H9 (cell line): ENCODE data around the gene PIAS4. TPM values are rescaled to one million over a fixed set of nuclear protein-coding genes. Genes with fewer than 3 reads are reported as not detected.

ENCODE experiments used
- DNase-seq: peaks from one replicate; pipeline ENCODE4 v3.0.0-alpha.2; 2017
- H2AFZ ChIP-seq: one replicate; pipeline ENCODE4 v1.6.1; 2013; ENCODE audit warnings: mild to moderate bottlenecking, low read length, control low read depth, moderate library complexity
- H2AK5ac ChIP-seq: 2 replicates; pipeline ENCODE4 v1.6.1; 2013; ENCODE audit warnings: low read length, control low read depth, mixed read lengths; ENCODE audit not compliant: insufficient read length
- H2BK120ac ChIP-seq: one replicate; pipeline ENCODE4 v1.6.1; 2013; ENCODE audit warnings: low read depth, mild to moderate bottlenecking, low read length, control low read depth, inconsistent platforms; ENCODE audit not compliant: poor library complexity, severe bottlenecking
- H2BK12ac ChIP-seq: 2 replicates; pipeline ENCODE4 v1.6.1; 2013; ENCODE audit warnings: low read length, control low read depth, mixed read lengths, low read depth; ENCODE audit not compliant: insufficient read length
- H2BK15ac ChIP-seq: 2 replicates; pipeline ENCODE4 v1.6.1; 2013; ENCODE audit warnings: low read depth, low read length, control low read depth
- H2BK20ac ChIP-seq: one replicate; pipeline ENCODE4 v1.6.1; 2013; ENCODE audit warnings: low read depth, mild to moderate bottlenecking, low read length, control low read depth, inconsistent platforms; ENCODE audit not compliant: poor library complexity, severe bottlenecking
- H2BK5ac ChIP-seq: 2 replicates; pipeline ENCODE4 v1.6.1; 2013; ENCODE audit warnings: low read length, control low read depth, mixed read lengths; ENCODE audit not compliant: insufficient read length
- H3K14ac ChIP-seq: 2 replicates; pipeline ENCODE4 v1.6.1; 2013; ENCODE audit warnings: low read length, control low read depth; ENCODE audit not compliant: insufficient read depth
- H3K18ac ChIP-seq: 2 replicates; pipeline ENCODE4 v1.6.1; 2013; ENCODE audit warnings: low read depth, mild to moderate bottlenecking, mixed read lengths, low read length, control low read depth; ENCODE audit not compliant: insufficient read length
- H3K23ac ChIP-seq: 2 replicates; pipeline ENCODE4 v1.6.1; 2013; ENCODE audit warnings: low read length, control low read depth, mixed read lengths, low read depth; ENCODE audit not compliant: insufficient read length
- H3K23me2 ChIP-seq: 2 replicates; pipeline ENCODE4 v1.6.1; 2013; ENCODE audit warnings: low read depth, mild to moderate bottlenecking, mixed read lengths, low read length, control low read depth; ENCODE audit not compliant: insufficient read length, poor library complexity, severe bottlenecking
- H3K27ac ChIP-seq: 2 replicates; pipeline ENCODE4 v1.5.1; 2013; ENCODE audit warnings: low read length, control low read depth, mixed read lengths, low read depth; ENCODE audit not compliant: insufficient read length
- H3K27me3 ChIP-seq: 2 replicates; pipeline ENCODE4 v1.6.1; 2013; ENCODE audit warnings: low read length, control low read depth, inconsistent platforms; ENCODE audit not compliant: insufficient read depth
- H3K4ac ChIP-seq: 2 replicates; pipeline ENCODE4 v1.6.1; 2013; ENCODE audit warnings: low read depth, mild to moderate bottlenecking, control low read depth, inconsistent platforms, low read length, moderate library complexity
- H3K4me1 ChIP-seq: 2 replicates; pipeline ENCODE4 v1.6.1; 2013; ENCODE audit warnings: low read length, control low read depth, inconsistent platforms; ENCODE audit not compliant: insufficient read depth
- H3K4me2 ChIP-seq: 2 replicates; pipeline ENCODE4 v1.6.1; 2013; ENCODE audit warnings: low read length, control low read depth, mixed read lengths; ENCODE audit not compliant: insufficient read length, insufficient read depth
- H3K56ac ChIP-seq: 2 replicates; pipeline ENCODE4 v1.6.1; 2013; ENCODE audit warnings: low read depth, mild to moderate bottlenecking, mixed read lengths, low read length, control low read depth; ENCODE audit not compliant: insufficient read length
- H3K79me1 ChIP-seq: 2 replicates; pipeline ENCODE4 v1.6.1; 2013; ENCODE audit warnings: low read depth, mild to moderate bottlenecking, moderate library complexity, low read length, control low read depth, inconsistent platforms; ENCODE audit not compliant: insufficient read depth, poor library complexity, severe bottlenecking
- H3K79me2 ChIP-seq: 2 replicates; pipeline ENCODE4 v1.6.1; 2013; ENCODE audit warnings: low read length, control low read depth, inconsistent platforms; ENCODE audit not compliant: insufficient read depth
- H3K9ac ChIP-seq: 2 replicates; pipeline ENCODE4 v1.6.1; 2013; ENCODE audit warnings: low read length, control low read depth, mixed read lengths; ENCODE audit not compliant: insufficient read length; ENCODE audit errors: extremely low read depth
- H3K9me3 ChIP-seq: one replicate; pipeline ENCODE4 v1.6.1; 2013; ENCODE audit warnings: low read depth, low read length, inconsistent platforms; ENCODE audit not compliant: control insufficient read depth
- H3T11ph ChIP-seq: one replicate; pipeline ENCODE4 v1.6.1; 2013; ENCODE audit warnings: mild to moderate bottlenecking, low read length, control low read depth, inconsistent platforms
- H4K20me1 ChIP-seq: one replicate; pipeline ENCODE4 v1.6.1; 2013; ENCODE audit not compliant: control insufficient read depth, insufficient read length, insufficient read depth
- H4K5ac ChIP-seq: 2 replicates; pipeline ENCODE4 v1.6.1; 2013; ENCODE audit warnings: low read depth, mild to moderate bottlenecking, mixed read lengths, low read length, control low read depth; ENCODE audit not compliant: insufficient read length
- H4K8ac ChIP-seq: replicated peaks from 2 replicates; pipeline ENCODE4 v1.6.1; 2013; ENCODE audit warnings: low read length, control low read depth, mixed read lengths, low read depth; ENCODE audit not compliant: insufficient read length
- H4K91ac ChIP-seq: 2 replicates; pipeline ENCODE4 v1.6.1; 2013; ENCODE audit warnings: low read depth, mild to moderate bottlenecking, moderate library complexity, mixed read lengths, low read length, control low read depth; ENCODE audit not compliant: insufficient read length
- H3K27ac Mint-ChIP-seq, 3 experiments: 2 replicates in 2 of 3; 3 replicates in 1 of 3; pipeline ENCODE4 v1.8.0; 2020 to 2021; ENCODE audit warnings: mixed read lengths in 3 of 3, mild to moderate bottlenecking in 1 of 3, moderate library complexity in 1 of 3
- H3K27me3 Mint-ChIP-seq: 2 replicates; pipeline ENCODE4 v1.8.0; 2021; ENCODE audit warnings: low read depth, mild to moderate bottlenecking, moderate library complexity, mixed read lengths
- H3K36me3 Mint-ChIP-seq, 3 experiments: 2 replicates in 2 of 3; 3 replicates in 1 of 3; pipeline ENCODE4 v1.8.0; 2020 to 2021; ENCODE audit warnings: low read depth in 3 of 3, mixed read lengths in 3 of 3; ENCODE audit not compliant: insufficient read depth in 1 of 3
- H3K4me1 Mint-ChIP-seq, 2 experiments: 2 replicates each; pipeline ENCODE4 v1.8.0; 2020; ENCODE audit warnings: mixed read lengths in 2 of 2
- H3K4me3 Mint-ChIP-seq, 2 experiments: 2 replicates in 1 of 2; 3 replicates in 1 of 2; pipeline ENCODE4 v1.8.0; 2020 to 2021; ENCODE audit warnings: mild to moderate bottlenecking in 2 of 2, mixed read lengths in 2 of 2, moderate library complexity in 1 of 2
- H3K9me3 Mint-ChIP-seq, 2 experiments: 2 replicates in 1 of 2; 3 replicates in 1 of 2; pipeline ENCODE4 v1.8.0; 2020; ENCODE audit warnings: mild to moderate bottlenecking in 2 of 2, mixed read lengths in 2 of 2, moderate library complexity in 1 of 2
- CTCF ChIP-seq: fragments of 200-600 bp; sonication (generic); conservative IDR thresholded peaks from 3 replicates; pipeline ENCODE4 v1.8.0; 2021; ENCODE audit warnings: antibody characterized with exemption, mild to moderate bottlenecking
- WGBS: extraction: QIAGEN DNeasy Blood & Tissue Kit; methylation state at CpG from one replicate; pipeline ENCODE4 v1.1.7; 2013; ENCODE audit warnings: missing lambda C conversion rate, low lambda C conversion rate, mixed read lengths; ENCODE audit not compliant: insufficient read length; ENCODE audit errors: extremely low coverage; 5-methylcytosine and 5-hydroxymethylcytosine counted together
- total RNA-seq: library from RNA; stranded (reverse); gene quantifications from 2 replicates; pipeline ENCODE4 v1.2.1, GENCODE V29; 2021

PIAS4 gene
- total RNA-seq, 1 experiment from 2014 or later: 52.0 TPM

- H3K4me1 ChIP-seq: peaks cover 5% of the 10 kb centered on the region; the same call in 1 of the 2 replicates
- peak overlapping the region in 1 of 2 experiments; percentile 54; a peak in 2 of 5 replicates for H3K4me3 Mint-ChIP-seq
- no peak overlapping the region for H4K91ac ChIP-seq
- no peak for DNase-seq
- no peak overlapping the region for H2AK5ac ChIP-seq
- H2BK20ac ChIP-seq: no peak overlapping the region
- H3K23ac ChIP-seq: no peak overlapping the region
- H3K27ac Mint-ChIP-seq: no peak overlapping the region; a peak in 1 of 7 replicates
- H4K5ac ChIP-seq: no peak overlapping the region
- H3K27ac ChIP-seq: no peak overlapping the region
- H3K23me2 ChIP-seq: peaks cover 4% of the 10 kb centered on the region
- no peak overlapping the region for H3K4ac ChIP-seq
- H2BK12ac ChIP-seq: no peak overlapping the region
- no peak overlapping the region for H2AFZ ChIP-seq
- no peak overlapping the region for H2BK5ac ChIP-seq
- H3K79me1 ChIP-seq: no peaks in the 10 kb centered on the region
- H3K9ac ChIP-seq: no peak overlapping the region
- H3K27me3 Mint-ChIP-seq: peaks cover 12% of the 10 kb centered on the region
- H3K9me3 ChIP-seq: no peaks in the 10 kb centered on the region
- H3K9me3 Mint-ChIP-seq: no peaks in the 10 kb centered on the region; a peak in 2 of 5 replicates
- H3T11ph ChIP-seq: no peak overlapping the region
- no peak for TF ChIP-seq CTCF
- no peak overlapping the region for H2BK120ac ChIP-seq
- no peak overlapping the region for H3K18ac ChIP-seq
- H3K56ac ChIP-seq: no peak overlapping the region
- no peaks in the 10 kb centered on the region for H3K27me3 ChIP-seq
- no peaks in the 10 kb centered on the region for H3K79me2 ChIP-seq
- no peak overlapping the region for H3K14ac ChIP-seq
- peaks cover 8 to 24% of the 10 kb centered on the region in 2 experiments for H3K4me1 Mint-ChIP-seq
- no peaks in the 10 kb centered on the region for H3K36me3 Mint-ChIP-seq
- H2BK15ac ChIP-seq: no peak overlapping the region
- H3K4me2 ChIP-seq: no peak overlapping the region
- H4K8ac ChIP-seq: no peak overlapping the region
- H4K20me1 ChIP-seq: no peaks in the 10 kb centered on the region
- no CpG with 5 or more reads among the region's 9 CpGs for WGBS
Measured at GRCh38 chr19:4075373-4075772, 67.8 kb downstream of the PIAS4 start.
